SK-N-SH treated with all-trans-retinoic acid at 6 μM for 48 hours (cell line): ENCODE measurements around the gene IRF5.

ENCODE experiments used
- ATAC-seq: fragments of 200-7000 bp; cut with Tn5 transposase; 3 replicates; pipeline ENCODE4 v1.9.1; 2020; ENCODE audit warnings: mild to moderate bottlenecking, moderate library complexity
- BACH2 ChIP-seq: fragments of 250-450 bp; sonication (Bioruptor Pico); IDR thresholded peaks from 2 replicates; pipeline ENCODE4 v1.9.0; 2021; ENCODE audit warnings: mild to moderate bottlenecking, borderline replicate concordance
- CREB5 ChIP-seq: fragments of 250-450 bp; sonication (Bioruptor Pico); IDR thresholded peaks from 2 replicates; pipeline ENCODE4 v1.5.1; 2020; ENCODE audit warnings: low read depth, mild to moderate bottlenecking, moderate library complexity
- CSRNP3 ChIP-seq: fragments of 250-450 bp; sonication (Bioruptor Pico); IDR thresholded peaks from 2 replicates; pipeline ENCODE4 v1.5.1; 2021; ENCODE audit warnings: mild to moderate bottlenecking, moderate library complexity
- ESRRG ChIP-seq: fragments of 250-450 bp; sonication (Bioruptor Pico); IDR thresholded peaks from 2 replicates; pipeline ENCODE4 v1.6.1; 2021; ENCODE audit warnings: mild to moderate bottlenecking
- ISL1 ChIP-seq: fragments of 250-450 bp; sonication (Bioruptor Pico); IDR thresholded peaks from 2 replicates; pipeline ENCODE4 v2.1.2; 2022; ENCODE audit warnings: mild to moderate bottlenecking, moderate library complexity
- PATZ1 ChIP-seq: fragments of 250-450 bp; sonication (Bioruptor Pico); IDR thresholded peaks from 2 replicates; pipeline ENCODE4 v1.8.0; 2020; ENCODE audit warnings: mild to moderate bottlenecking, moderate library complexity, borderline replicate concordance
- POU6F1 ChIP-seq: fragments of 250-450 bp; sonication (Bioruptor Pico); IDR thresholded peaks from 2 replicates; pipeline ENCODE4 v1.8.0; 2021; ENCODE audit warnings: low read depth, mild to moderate bottlenecking, moderate library complexity, borderline replicate concordance
- PPARA ChIP-seq: fragments of 250-450 bp; sonication (Bioruptor Pico); IDR thresholded peaks from 2 replicates; pipeline ENCODE4 v1.5.0; 2020; ENCODE audit warnings: mild to moderate bottlenecking, borderline replicate concordance
- RARB ChIP-seq: fragments of 250-450 bp; sonication (Bioruptor Pico); IDR thresholded peaks from 2 replicates; pipeline ENCODE4 v1.8.0; 2021; ENCODE audit warnings: mild to moderate bottlenecking, moderate library complexity
- SNAI2 ChIP-seq: fragments of 250-450 bp; sonication (Bioruptor Pico); IDR thresholded peaks from 2 replicates; pipeline ENCODE4 v1.5.0; 2020; ENCODE audit warnings: mild to moderate bottlenecking, moderate library complexity
- TCF4 ChIP-seq: fragments of 250-450 bp; sonication (Bioruptor Pico); IDR thresholded peaks from 2 replicates; pipeline ENCODE4 v1.8.0; 2021; ENCODE audit warnings: mild to moderate bottlenecking, moderate library complexity, borderline replicate concordance
- TOX ChIP-seq: fragments of 250-450 bp; sonication (Bioruptor Pico); IDR thresholded peaks from 2 replicates; pipeline ENCODE4 v1.8.0; 2021; ENCODE audit warnings: mild to moderate bottlenecking, moderate library complexity, borderline replicate concordance
- TSHZ2 ChIP-seq: fragments of 250-450 bp; sonication (Bioruptor Pico); IDR thresholded peaks from 2 replicates; pipeline ENCODE4 v1.5.0; 2020; ENCODE audit warnings: mild to moderate bottlenecking, moderate library complexity
- ZC3H10 ChIP-seq: fragments of 250-450 bp; sonication (Bioruptor Pico); IDR thresholded peaks from 2 replicates; pipeline ENCODE4 v1.5.1; 2021; ENCODE audit warnings: mild to moderate bottlenecking, moderate library complexity
- ZFP30 ChIP-seq: fragments of 450-650 bp; formaldehyde crosslinking; IDR thresholded peaks from 2 replicates; pipeline ENCODE4 v1.5.0; 2022; ENCODE audit warnings: mild to moderate bottlenecking, moderate library complexity
- ZNF565 ChIP-seq: fragments of 450-650 bp; formaldehyde crosslinking; conservative IDR thresholded peaks from 2 replicates; pipeline ENCODE4 v1.5.0; 2020; ENCODE audit warnings: low read depth, mild to moderate bottlenecking, moderate library complexity
- ZNF70 ChIP-seq: fragments of 450-650 bp; formaldehyde crosslinking; IDR thresholded peaks from 2 replicates; pipeline ENCODE4 v1.5.0; 2020; ENCODE audit warnings: mild to moderate bottlenecking, moderate library complexity

The IRF5 gene

GRCh38 chr7:128899392-128899791, 38.3 kb upstream of the IRF5 start (continued):
- TF ChIP-seq PATZ1: no peak

- no peak for TF ChIP-seq TOX (CRISPR knock-in tag)
- TF ChIP-seq ZFP30 (CRISPR knock-in tag): no peak
- TF ChIP-seq ISL1 (CRISPR knock-in tag): no peak
- no peak for TF ChIP-seq TCF4 (CRISPR knock-in tag)
- no peak for TF ChIP-seq ZNF565 (CRISPR knock-in tag)
- TF ChIP-seq, all 23 proteins: peak for 0
These were observed 37.5 kb upstream of the IRF5 start for GRCh38 chr7:128900237-128900636.

GRCh38 chr7:128902761-128903585, 34.8 kb upstream of the IRF5 start:
- TF ChIP-seq TOX (CRISPR knock-in tag) (no peak), ZC3H10 (CRISPR knock-in tag) (no peak), CSRNP3 (CRISPR knock-in tag) (no peak), TSHZ2 (no peak), PPARA (CRISPR knock-in tag) (no peak)
- no peak for ATAC-seq

More at GRCh38 chr7:128900237-128900636, 37.5 kb upstream of the IRF5 start:
- ATAC-seq: no peak

GRCh38 chr7:128903621-128904361, 33.9 kb upstream of the IRF5 start:
- no peak for ATAC-seq
- TF ChIP-seq CREB5 (CRISPR knock-in tag) (no peak), TSHZ2 (no peak), ZNF70 (CRISPR knock-in tag) (no peak), ZFP30 (CRISPR knock-in tag) (no peak), ESRRG (CRISPR knock-in tag) (no peak), BACH2 (CRISPR knock-in tag) (no peak), SNAI2 (CRISPR knock-in tag) (no peak), CSRNP3 (CRISPR knock-in tag) (no peak), POU6F1 (CRISPR knock-in tag) (no peak), RARB (CRISPR knock-in tag) (no peak), ZNF565 (CRISPR knock-in tag) (no peak), ZC3H10 (CRISPR knock-in tag) (no peak), PATZ1 (no peak)
